Loucy (cell line): ENCODE data around the gene MARS1.

Source experiments
- H2AFZ ChIP-seq: fragments of 200-600 bp; sonication (generic); 2 replicates; pipeline ENCODE4 v1.6.0; 2016; ENCODE audit warnings: antibody characterized with exemption, mild to moderate bottlenecking, low read length, moderate library complexity
- H3F3A ChIP-seq: fragments of 200-600 bp; 2 replicates; pipeline ENCODE4 v1.6.0; 2016; ENCODE audit warnings: antibody characterized with exemption, low read depth, mild to moderate bottlenecking
- H3K27me3 ChIP-seq: fragments of 200-600 bp; sonication (generic); 2 replicates; pipeline ENCODE4 v1.6.1; 2014; ENCODE audit warnings: low read length, mild to moderate bottlenecking; ENCODE audit not compliant: insufficient read depth, poor library complexity, severe bottlenecking
- H3K36me3 ChIP-seq: fragments of 200-600 bp; sonication (generic); 2 replicates; pipeline ENCODE4 v1.6.1; 2016; ENCODE audit warnings: low read length; ENCODE audit not compliant: insufficient read depth
- H3K4me1 ChIP-seq: fragments of 200-600 bp; sonication (generic); 2 replicates; pipeline ENCODE4 v1.5.1; 2014; ENCODE audit warnings: low read length, mild to moderate bottlenecking; ENCODE audit not compliant: insufficient read depth, poor library complexity, severe bottlenecking
- H3K4me2 ChIP-seq: fragments of 200-600 bp; sonication (generic); 2 replicates; pipeline ENCODE4 v1.6.0; 2014; ENCODE audit warnings: antibody characterized with exemption, low read length, low read depth, mild to moderate bottlenecking; ENCODE audit not compliant: poor library complexity, severe bottlenecking
- H3K4me3 ChIP-seq: fragments of 200-600 bp; sonication (generic); 2 replicates; pipeline ENCODE4 v1.5.1; 2014; ENCODE audit warnings: low read length, mild to moderate bottlenecking, mixed read lengths; ENCODE audit not compliant: poor library complexity, severe bottlenecking
- H3K79me2 ChIP-seq: fragments of 200-600 bp; sonication (generic); 2 replicates; pipeline ENCODE4 v1.6.1; 2014; ENCODE audit warnings: low read length; ENCODE audit not compliant: insufficient read depth
- H3K9ac ChIP-seq: fragments of 200-600 bp; sonication (generic); 2 replicates; pipeline ENCODE4 v1.6.0; 2014; ENCODE audit warnings: mild to moderate bottlenecking, low read depth, low read length, moderate library complexity; ENCODE audit not compliant: poor library complexity, severe bottlenecking
- H3K9me2 ChIP-seq: fragments of 200-600 bp; sonication (generic); replicated peaks from 2 replicates; pipeline ENCODE4 v1.6.1; 2016; ENCODE audit warnings: low read depth, low read length, mixed read lengths
- H3K9me3 ChIP-seq: fragments of 200-600 bp; sonication (generic); 2 replicates; pipeline ENCODE4 v1.6.1; 2014; ENCODE audit warnings: mild to moderate bottlenecking, antibody characterized with exemption, low read length, low read depth; ENCODE audit not compliant: insufficient read depth
- H4K20me1 ChIP-seq: fragments of 200-600 bp; sonication (generic); 2 replicates; pipeline ENCODE4 v1.6.0; 2014; ENCODE audit warnings: antibody characterized with exemption, low read length, mild to moderate bottlenecking; ENCODE audit not compliant: insufficient read depth, poor library complexity, severe bottlenecking
- CTCF ChIP-seq: fragments of 200-600 bp; sonication (generic); conservative IDR thresholded peaks from 2 replicates; pipeline ENCODE4 v1.5.1; 2014; ENCODE audit warnings: mild to moderate bottlenecking, antibody characterized with exemption, low read length
- EZH2phosphoT487 ChIP-seq: fragments of 200-600 bp; IDR thresholded peaks from 2 replicates; pipeline ENCODE4 v1.6.1; 2018; ENCODE audit warnings: antibody characterized with exemption, mild to moderate bottlenecking, moderate library complexity, borderline replicate concordance

The MARS1 gene

DNA sequence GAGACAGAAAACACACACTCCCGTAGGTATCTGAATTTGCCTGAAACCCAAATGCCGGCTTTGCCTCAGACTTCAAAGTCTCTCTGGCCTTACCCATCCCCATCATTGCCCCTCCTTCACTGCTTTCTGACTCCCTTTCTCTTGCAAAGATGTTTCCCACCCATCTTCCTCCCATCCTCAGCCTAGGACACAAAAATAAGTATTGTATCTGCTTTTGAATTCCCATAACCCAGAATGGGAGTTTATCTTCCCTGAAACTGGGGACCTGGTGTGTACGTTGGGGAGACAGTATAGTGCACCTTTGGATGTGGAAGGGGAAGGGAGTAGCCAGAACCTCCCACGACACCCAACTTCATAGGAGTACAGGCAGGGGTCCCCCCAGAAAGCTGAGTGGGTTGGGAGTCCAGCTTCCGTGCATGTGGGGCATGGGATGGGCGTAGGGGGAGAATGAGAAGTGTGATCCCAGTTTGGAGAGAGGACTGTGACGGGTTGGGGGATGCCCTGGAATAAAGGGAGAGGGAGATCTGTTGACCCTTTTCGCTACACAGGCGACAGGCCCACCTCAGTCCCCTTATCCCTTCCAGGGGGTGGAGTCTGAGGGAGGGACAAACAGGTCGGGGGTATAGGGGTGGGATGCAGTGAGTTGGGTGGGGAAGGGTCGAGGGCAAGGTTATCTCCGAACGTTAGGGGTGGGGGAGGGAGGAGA lies 61.5 kb downstream of the MARS1 start:
- H3K79me2 ChIP-seq, result peaks cover 23% of the 10 kb centered on the region
- TF ChIP-seq EZH2phosphoT487, result no peak
- TF ChIP-seq CTCF, result no peak
- H2AFZ ChIP-seq, result peak overlapping the region; percentile 58
- no peaks in the 10 kb centered on the region for H3F3A ChIP-seq
- no peaks in the 10 kb centered on the region for H3K36me3 ChIP-seq
- peak overlapping the region; percentile 42 for H3K4me2 ChIP-seq
- H3K9ac ChIP-seq, result no peak overlapping the region
- peaks cover 22% of the 10 kb centered on the region for H3K4me1 ChIP-seq
- no peaks in the 10 kb centered on the region for H3K27me3 ChIP-seq
- no peaks in the 10 kb centered on the region for H3K9me2 ChIP-seq
- H3K9me3 ChIP-seq, result no peaks in the 10 kb centered on the region
- peaks cover 9% of the 10 kb centered on the region for H4K20me1 ChIP-seq
- H3K4me3 ChIP-seq, result peak overlapping the region; percentile 51

DNA sequence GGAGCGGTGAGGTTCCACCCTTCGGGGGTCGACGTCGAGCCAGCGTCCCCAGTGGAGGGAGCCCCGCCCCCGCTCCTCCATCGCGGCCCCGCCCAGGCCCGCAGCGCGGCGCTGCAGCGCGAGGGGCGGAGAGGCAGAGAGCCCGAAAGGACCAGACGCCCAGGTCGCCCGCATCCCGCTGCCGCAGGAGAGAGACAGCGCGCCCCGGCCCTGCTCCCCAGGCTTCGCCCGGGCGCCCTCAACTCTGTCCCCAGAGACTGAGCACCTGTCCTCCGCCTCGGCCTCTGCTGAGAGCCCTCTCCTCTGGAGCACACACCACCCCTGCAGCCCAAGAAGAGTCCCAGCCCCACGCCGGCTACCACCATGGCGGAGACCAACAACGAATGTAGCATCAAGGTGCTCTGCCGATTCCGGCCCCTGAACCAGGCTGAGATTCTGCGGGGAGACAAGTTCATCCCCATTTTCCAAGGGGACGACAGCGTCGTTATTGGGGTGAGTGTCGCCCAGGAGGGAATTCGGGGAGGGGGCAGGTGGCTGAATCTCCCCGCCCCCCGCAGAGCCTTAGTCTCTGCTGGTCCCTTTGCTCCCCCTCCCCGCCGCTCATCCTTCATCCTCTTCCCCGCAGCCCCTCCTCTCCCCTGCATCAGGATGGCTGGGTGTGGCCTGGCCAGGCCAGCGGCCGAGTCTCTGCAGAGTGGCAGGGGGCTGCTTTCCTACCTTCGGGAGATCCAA lies 62.2 kb downstream of the MARS1 start, which contains the start of gene KIF5A:
KIF5A (plus strand) TSS at position 136 of the 732 bp plus-strand sequence; CDS start at position 364, 228 bp downstream.
- peak within 1 kb of the TSS; percentile 58 for H2AFZ ChIP-seq
- H3K36me3 ChIP-seq, result no peaks in the 10 kb centered on the region
- H3K79me2 ChIP-seq, result peaks cover 19% of the 10 kb centered on the region
- peaks cover 9% of the 10 kb centered on the region for H4K20me1 ChIP-seq
- TF ChIP-seq EZH2phosphoT487 (no peak), CTCF (no peak)
- no peak within 1 kb of the TSS for H3K9ac ChIP-seq
- peaks cover 20% of the 10 kb centered on the region for H3K4me1 ChIP-seq
- H3K9me3 ChIP-seq, result no peaks in the 10 kb centered on the region
- no peaks in the 10 kb centered on the region for H3K9me2 ChIP-seq
- H3K4me3 ChIP-seq, result peak within 1 kb of the TSS; percentile 51
- H3K27me3 ChIP-seq, result no peaks in the 10 kb centered on the region
- H3F3A ChIP-seq, result no peaks in the 10 kb centered on the region
- peak within 1 kb of the TSS; percentile 42 for H3K4me2 ChIP-seq

- peaks cover 3% of the 10 kb centered on the region for H4K20me1 ChIP-seq
- no peaks in the 10 kb centered on the region for H3K9me3 ChIP-seq
- H3K9ac ChIP-seq, result no peak overlapping the region
- H3F3A ChIP-seq, result no peaks in the 10 kb centered on the region
- no peak overlapping the region for H3K4me2 ChIP-seq
- peaks cover 12% of the 10 kb centered on the region for H3K4me1 ChIP-seq
- H3K36me3 ChIP-seq, result no peaks in the 10 kb centered on the region
- peaks cover 10% of the 10 kb centered on the region for H3K79me2 ChIP-seq
- no peaks in the 10 kb centered on the region for H3K27me3 ChIP-seq
- no peak overlapping the region for H2AFZ ChIP-seq
- H3K4me3 ChIP-seq, result no peak overlapping the region
- H3K9me2 ChIP-seq, result no peaks in the 10 kb centered on the region
- TF ChIP-seq CTCF (no peak), EZH2phosphoT487 (no peak)
Measured at GRCh38 chr12:57550641-57551549, 63.0 kb downstream of the MARS1 start.
